GM18502 (cell line): ENCODE data around the gene TECRL.

Experiments used
- ATAC-seq: cut with Tn5 transposase; IDR thresholded peaks from one replicate; pipeline ENCODE4 v1.9.1; 2021; ENCODE audit warnings: mild to moderate bottlenecking; ENCODE audit not compliant: unreplicated experiment, poor library complexity

Gene TECRL

DNA sequence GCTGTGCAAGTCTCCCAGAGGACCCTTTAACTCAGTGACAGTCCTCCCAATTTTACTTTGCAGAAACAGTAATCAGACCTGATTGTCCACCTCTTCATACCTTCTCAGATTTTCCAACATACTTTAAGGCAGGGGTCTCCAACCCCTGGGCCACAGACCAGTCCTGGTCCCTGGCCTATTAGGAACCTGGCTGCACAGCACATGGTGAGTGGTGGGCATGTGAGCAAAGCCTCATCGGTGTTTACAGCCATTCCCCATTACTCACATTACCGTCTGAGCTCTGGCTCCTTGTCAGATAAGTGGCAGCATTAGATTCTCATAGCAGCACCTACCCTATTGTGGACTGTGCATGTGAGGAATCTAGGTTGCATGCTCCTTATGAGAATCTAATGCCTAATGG, 74.3 kb downstream of the TECRL start:
- no peak for ATAC-seq

DNA sequence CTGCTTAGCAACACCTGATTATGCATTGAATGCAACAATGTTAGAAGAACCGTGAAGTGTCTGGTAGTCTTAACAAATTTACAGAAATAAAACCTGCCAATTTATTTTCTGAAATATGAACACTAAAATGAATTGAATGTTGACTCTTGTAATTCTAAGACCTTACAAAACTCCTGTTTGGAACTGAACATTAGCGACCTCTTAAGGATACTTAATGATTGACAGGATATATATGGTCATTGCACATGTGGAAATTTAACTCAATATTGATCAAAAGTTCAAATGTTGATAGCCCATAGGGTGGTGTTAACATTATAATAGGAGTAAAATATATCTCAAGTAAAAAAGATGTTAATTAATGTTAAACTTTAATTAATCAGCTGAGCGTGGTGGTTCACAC, 79.1 kb downstream of the TECRL start:
- no peak for ATAC-seq

DNA sequence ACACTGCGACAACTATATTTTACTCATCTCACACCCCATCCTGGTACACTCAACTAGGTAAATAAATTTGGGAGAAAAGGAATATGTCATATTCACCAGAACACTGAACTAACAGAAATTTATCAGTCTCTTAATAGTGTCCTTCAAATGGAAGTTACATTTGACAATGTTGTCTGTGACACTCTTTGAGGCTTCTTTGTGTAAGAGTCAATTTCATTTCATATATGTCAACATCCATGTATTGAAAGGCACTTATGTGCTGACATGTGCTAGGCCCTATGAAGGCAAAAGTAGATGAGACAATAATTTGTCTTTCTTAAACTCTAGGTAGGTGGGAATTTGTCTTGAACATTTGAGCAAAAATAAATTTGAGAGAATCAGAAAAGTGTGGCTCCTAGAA, 82.0 kb downstream of the TECRL start:
- no peak for ATAC-seq

GRCh38 chr4:64326507-64326906, 82.7 kb downstream of the TECRL start:
- no peak for ATAC-seq

- ATAC-seq = no peak
Observed at GRCh38 chr4:64306255-64306565, 103.0 kb downstream of the TECRL start.

DNA sequence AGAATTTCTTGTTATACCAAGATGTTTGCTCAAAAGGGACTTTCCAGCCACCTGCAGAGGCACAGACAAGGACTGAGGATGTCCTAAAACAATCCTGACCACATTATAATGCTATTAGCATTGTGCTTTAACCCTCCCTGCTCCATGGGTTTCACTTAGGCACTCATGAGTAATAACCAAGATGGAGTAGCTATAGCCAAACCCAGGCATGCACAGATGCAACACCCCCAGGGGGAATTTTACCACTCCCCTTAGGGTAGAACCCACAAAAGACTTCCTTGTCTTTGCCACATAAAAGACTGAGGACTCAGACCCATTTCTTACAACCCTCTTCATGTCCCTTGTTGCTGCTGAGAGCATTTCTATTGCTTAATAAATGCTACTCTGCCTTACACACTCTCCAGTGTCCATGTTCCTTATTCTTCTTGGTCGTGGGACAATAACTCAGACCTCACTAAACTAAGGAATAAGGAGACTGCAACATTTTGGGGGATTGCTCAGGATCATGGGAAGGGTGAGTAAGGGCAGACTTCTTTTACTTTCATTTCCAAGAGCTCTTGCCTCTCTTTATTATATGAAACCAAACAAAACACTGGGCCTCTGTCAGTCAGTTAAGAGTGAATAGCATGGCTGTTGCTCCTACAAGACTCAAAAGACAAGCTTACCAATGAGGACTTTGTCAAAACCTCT, 103.5 kb downstream of the TECRL start:
- no peak for ATAC-seq

- ATAC-seq = no peak
Observed at GRCh38 chr4:64272432-64272831, 136.8 kb downstream of the TECRL start.

- ATAC-seq = no peak
Observed at GRCh38 chr4:64271601-64272081, 137.6 kb downstream of the TECRL start.

- ATAC-seq = no peak
Observed at GRCh38 chr4:64266669-64267068, 142.6 kb downstream of the TECRL start.

GRCh38 chr4:64266263-64266662, 143.0 kb downstream of the TECRL start:
- no peak for ATAC-seq

GRCh38 chr4:64251781-64252180, 157.5 kb downstream of the TECRL start:
- ATAC-seq = no peak

- ATAC-seq = no peak
Observed at GRCh38 chr4:64250488-64250887, 158.8 kb downstream of the TECRL start.

DNA sequence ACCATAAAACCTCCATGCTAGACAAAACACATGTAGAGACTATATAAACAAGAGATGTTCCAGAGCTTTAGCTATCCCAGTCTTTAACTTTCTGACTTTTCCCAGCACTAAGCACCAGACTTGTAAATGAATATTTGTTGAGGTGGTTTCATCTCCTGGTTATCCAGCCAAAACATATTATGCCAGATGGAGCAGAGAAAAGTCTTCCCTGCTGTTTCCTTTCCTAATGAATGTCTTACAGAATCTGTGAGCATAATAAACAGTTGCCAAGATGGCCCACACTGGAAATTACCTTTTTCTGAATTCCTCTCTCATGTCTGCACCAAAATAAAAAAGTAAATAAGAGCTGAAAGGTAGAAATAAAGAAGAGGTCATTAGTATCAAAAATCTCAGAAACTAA, 159.2 kb downstream of the TECRL start:
- ATAC-seq = no peak

DNA sequence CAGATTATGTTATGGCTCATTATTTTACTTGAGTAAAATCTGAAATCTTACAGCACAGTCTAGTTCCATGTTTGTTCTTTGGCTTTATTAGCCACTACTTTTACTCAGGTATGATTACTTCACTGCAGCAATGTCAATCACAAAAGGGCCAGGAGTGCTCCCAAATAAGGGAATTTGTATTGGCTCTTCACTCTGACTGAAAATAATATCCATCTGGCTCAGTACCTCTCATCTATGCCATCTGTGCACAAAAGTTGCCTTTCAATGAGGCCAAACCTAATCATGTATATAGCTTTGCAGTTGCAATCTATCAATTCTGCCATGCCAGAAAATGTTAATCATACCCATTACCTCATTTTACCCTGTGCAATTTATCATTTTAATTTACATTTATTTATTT, 161.1 kb downstream of the TECRL start:
- no peak for ATAC-seq

- ATAC-seq = no peak
Observed at GRCh38 chr4:64230709-64231310, 178.4 kb downstream of the TECRL start.
